Muscle of arm (tissue), 12 donors: ENCODE measurements around the gene B4GALNT4. TPM values are rescaled to one million over a fixed set of nuclear protein-coding genes. Genes with fewer than 3 reads are reported as not detected.
A peak's percentile ranks its signal among the peaks of the same experiment; 100 is the strongest.
"Not testable (repeated sequence)": the region's sequence is repeated elsewhere in the genome, so short reads cannot be mapped to it uniquely, and the experiment has no call there.

ENCODE experiments used
- DNase-seq: peaks from one replicate; pipeline ENCODE4 v3.0.0-alpha.2; 2013
- polyA plus RNA-seq, 12 donors: library from polyadenylated mRNA; unstranded; fragments of 120-200 nt; gene quantifications; one replicate each; pipeline ENCODE4 v1.2.1, GENCODE V29; 2013; ENCODE audit not compliant: insufficient read length in 12 of 12

Gene B4GALNT4
- polyA plus RNA-seq, 12 donors, result 8.1 to 55.6 (median 14.5) TPM; not detected in 1

DNA sequence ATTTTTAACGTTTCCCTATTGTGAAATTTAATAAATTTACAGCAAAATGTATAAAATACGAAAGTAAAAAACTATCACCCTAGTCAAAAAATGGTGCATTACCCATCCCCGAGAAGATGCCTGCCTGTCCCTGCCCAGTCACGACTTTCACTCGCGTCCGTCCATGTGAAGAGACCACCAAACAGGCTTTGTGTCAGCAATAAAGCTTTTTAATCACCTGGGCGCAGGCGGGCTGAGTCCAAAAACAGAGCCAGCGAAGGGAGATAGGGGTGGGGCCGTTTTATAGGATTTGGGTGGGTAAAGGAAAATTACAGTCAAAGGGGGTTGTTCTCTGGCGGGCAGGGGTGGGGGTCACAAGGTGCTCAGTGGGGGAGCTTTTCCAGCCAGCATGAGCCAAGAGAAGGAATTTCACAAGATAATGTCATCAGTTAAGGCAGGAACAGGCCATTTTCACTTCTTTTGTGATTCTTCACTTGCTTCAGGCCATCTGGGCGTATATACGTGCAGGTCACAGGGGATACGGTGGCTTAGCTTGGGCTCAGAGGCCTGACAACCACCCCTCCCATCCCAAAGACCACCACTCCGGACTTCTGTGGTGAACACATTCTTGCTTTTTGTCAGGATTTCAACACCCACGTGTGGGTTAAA lies 35.6 kb upstream of the B4GALNT4 start:
- DNase-seq, result not testable (repeated sequence)

- DNase-seq, result no peak
These were observed 34.9 kb upstream of the B4GALNT4 start for GRCh38 chr11:334264-334994.

GRCh38 chr11:335779-336658 lies 33.3 kb upstream of the B4GALNT4 start:
- peak; percentile 71 for DNase-seq

GRCh38 chr11:336659-337198 lies 32.6 kb upstream of the B4GALNT4 start:
- DNase-seq, result no peak

DNA sequence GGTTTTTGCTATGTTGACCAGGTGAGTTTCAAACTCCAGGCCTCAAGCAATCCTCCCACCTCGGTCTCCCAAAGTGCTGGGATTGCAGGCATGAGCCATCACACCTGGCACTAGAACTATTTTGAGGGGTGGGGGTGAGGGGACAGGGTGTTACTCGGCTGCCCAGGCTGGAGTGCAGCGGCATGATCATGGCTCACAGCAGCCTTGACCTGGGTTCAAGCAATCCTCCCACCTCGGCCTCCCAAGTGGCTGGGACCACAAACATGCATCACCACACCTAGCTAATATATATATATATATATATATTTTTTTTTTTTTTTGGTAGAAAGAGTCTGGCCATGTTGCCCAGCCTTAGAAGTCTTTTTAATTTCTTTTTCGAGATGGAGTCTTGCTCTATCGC lies 31.6 kb upstream of the B4GALNT4 start:
- DNase-seq, result no peak

GRCh38 chr11:339963-340362 lies 29.3 kb upstream of the B4GALNT4 start:
- no peak for DNase-seq

- no peak for DNase-seq
These were observed 28.5 kb upstream of the B4GALNT4 start for GRCh38 chr11:340539-341512.

DNA sequence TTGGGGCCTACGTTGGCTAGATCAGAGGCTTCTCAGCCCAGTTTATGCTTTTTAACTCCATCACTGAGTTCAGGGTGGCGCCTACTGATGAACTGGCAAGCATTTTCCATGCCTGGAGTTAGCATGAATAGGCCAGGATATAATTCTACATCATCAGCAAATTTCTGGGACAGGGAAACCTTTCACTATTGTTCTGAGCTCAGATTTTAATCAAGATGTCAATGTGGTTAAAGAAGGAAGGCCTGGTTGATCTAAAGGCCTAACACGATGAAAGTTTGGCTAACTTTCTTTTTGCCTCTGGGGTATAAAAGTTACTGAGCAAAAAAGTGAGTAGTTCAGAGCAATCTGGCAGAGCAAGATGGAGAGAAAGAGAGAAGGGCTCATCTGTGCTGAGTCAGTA lies 27.0 kb upstream of the B4GALNT4 start:
- no peak for DNase-seq

- DNase-seq, result no peak
These were observed 24.3 kb upstream of the B4GALNT4 start for GRCh38 chr11:344836-345578.

DNA sequence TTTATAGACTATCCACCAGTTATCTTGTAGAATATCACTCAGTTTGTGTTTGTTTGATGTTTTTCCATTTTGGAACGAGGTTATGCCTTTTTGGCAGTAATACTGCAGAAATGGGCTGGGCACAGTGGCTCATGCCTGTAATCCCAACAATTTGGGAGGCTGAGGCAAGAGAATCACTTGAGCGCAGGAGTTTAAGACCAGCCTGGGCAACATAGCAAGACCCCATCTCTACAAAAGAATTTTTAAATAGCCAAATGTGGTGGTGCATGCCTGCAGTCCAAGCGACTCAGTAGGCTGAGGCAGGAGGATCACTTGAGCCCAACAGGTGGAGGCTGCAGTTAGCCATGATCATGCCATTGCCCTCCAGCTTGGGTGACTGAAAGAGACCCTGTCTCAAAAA lies 22.8 kb upstream of the B4GALNT4 start:
- DNase-seq, result no peak

DNA sequence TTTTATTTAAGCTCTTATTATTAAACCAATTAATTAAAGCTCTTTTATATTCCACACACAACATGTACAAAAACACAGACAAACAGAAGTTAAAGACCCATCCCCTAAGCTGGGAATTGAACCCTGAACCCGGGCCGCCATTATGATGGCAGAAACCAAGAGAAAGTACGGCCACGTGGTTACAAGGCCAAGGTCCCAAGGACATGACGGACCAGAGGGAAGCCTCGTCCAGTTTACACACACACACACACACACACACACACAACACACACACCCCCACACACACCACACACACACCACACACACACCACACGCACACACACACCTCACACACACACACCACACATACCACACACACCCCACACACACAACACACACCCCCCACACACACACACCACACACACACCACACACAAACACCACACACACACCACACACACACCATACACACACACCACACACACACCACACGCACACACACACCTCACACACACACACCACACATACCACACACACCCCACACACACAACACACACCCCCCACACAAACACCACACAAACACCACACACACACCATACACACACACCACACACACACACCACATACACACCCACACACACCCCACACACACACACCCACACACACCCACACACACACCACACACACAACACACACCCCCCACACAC lies 19.9 kb upstream of the B4GALNT4 start:
- not testable (repeated sequence) for DNase-seq

GRCh38 chr11:350033-350722 lies 19.1 kb upstream of the B4GALNT4 start:
- not testable (repeated sequence) for DNase-seq

DNA sequence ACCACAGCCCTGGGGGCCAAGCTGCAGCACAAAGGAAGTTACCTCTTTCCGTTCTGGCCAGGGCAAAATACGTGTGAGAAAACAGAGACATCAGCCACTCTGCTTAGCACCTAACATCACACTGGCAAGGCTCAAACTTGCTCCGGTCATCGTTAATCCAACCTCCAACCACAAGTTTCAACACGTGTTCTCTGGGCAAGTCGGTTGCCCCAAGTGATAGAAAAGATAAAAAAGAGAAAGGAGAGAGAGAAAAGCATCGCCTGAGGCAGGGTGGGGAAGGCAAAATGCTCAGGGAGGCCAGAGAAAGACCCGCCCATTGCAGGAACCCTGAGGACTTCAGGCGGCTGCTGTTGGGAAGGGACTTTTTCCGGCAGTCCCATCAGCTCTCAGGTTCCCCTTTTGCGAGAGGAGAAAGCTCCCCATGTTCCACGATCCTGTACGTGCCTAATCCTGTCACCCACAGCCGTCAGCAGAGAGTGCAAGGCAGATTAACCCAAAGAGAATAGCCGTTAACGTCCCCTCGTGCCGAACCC lies 18.5 kb upstream of the B4GALNT4 start:
- DNase-seq, result peak; percentile 43

DNA sequence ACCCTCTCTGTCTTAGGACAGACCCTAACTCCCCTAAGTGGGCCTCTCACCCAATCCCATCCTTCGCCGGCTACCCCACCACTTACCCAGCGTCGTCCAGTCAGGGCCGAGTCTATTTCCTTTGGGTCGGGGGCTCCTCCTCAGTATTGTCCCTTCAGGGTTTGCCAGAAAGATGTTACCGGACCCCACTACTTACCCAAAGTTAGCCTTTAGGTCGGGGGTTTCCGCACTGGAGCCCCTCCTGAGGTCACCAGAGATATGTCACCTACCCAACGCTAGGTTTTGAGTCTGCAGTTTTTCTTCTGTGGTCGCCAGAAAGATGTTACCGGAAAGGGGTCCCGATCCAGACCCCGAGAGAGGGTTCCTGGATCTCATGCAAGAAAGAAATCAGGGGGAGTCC lies 17.9 kb upstream of the B4GALNT4 start:
- no peak for DNase-seq

- DNase-seq, result no peak
These were observed 16.8 kb upstream of the B4GALNT4 start for GRCh38 chr11:352456-353031.

GRCh38 chr11:353179-353873 lies 16.0 kb upstream of the B4GALNT4 start:
- peak; percentile 91 for DNase-seq

- peak; percentile 95 for DNase-seq
These were observed 13.5 kb upstream of the B4GALNT4 start for GRCh38 chr11:355581-356458.
